Measurements from ENCODE around the gene GUCY1A2. TPM values are rescaled to one million over a fixed set of nuclear protein-coding genes. Genes with fewer than 3 reads are reported as not detected.

The GUCY1A2 gene
- total RNA-seq, 1 donor from 2014 or later, result 11.0 TPM

DNA sequence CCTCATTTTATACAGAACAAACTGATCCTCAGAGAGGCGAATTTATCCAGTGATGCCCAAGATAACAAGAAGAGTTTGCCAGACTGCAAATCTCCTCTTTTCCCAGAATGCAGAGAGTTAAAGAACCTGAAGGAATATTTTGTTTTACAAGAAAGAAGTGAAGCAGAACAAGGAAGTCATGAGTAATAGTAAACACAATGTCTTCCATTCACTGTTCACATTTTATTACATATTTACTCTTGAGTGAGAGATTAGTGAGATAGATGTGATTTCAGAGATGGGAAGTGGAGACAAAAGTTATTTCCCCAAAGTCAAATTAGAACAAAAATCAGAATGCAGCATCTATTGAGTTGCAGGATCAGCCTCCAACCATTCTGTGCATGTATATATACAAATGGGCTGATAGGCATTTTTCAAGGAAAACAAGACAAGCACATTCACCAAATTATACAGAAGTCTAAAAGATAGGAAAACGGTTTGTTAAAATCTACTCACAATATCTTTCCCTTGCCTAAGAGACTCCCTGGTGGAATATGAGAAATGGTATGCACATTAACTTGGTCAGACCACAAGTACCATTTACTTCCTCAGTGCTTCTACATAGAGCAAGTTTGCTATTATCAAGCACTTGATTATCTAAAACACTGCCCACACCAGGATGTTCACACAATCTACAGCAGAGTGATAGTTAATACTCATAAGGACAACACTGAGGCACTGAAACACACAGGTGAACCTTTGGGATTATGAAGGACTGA is 12.0 kb downstream of the GUCY1A2 start:
- DNase-seq (ENCODE audit: low spot score), result no peak
- intact Hi-C loops (cut with DNase I), result no loop called here

DNA sequence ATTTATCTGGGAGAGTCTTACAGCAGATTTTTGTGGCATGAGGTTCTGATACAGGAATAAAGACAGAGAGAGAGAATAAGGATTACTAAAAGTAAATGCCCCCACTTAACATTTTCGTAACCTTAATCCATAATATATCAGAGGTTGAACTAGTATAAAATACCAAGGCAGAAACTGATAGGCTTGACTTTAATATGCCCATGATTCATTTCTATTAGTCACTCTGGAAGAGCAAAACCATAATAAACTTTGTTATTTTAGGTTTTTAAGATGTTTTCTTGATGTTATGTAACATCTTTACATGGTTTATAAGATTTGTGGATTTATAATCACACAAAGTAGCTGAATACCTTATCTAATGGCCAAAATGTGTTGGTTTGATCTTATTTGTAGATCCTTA is 19.1 kb downstream of the GUCY1A2 start:
- no peak for DNase-seq (ENCODE audit: low spot score)
- intact Hi-C loops (cut with DNase I), result no loop called here

DNA sequence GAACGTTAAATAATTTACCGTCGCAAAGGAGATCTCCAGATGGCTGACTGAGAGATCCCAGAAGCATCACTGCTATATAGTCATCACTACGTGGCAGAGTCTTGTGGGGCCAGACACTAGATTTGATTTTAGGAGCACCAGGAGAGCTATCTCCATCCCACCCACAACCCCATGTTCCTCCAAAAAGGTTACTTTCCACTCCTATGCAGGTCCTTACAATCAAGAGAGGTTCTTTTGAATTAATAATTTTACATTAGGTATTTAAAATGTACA is 19.4 kb downstream of the GUCY1A2 start:
- no peak for DNase-seq (ENCODE audit: low spot score)
- intact Hi-C loops (cut with DNase I), result no loop called here

DNA sequence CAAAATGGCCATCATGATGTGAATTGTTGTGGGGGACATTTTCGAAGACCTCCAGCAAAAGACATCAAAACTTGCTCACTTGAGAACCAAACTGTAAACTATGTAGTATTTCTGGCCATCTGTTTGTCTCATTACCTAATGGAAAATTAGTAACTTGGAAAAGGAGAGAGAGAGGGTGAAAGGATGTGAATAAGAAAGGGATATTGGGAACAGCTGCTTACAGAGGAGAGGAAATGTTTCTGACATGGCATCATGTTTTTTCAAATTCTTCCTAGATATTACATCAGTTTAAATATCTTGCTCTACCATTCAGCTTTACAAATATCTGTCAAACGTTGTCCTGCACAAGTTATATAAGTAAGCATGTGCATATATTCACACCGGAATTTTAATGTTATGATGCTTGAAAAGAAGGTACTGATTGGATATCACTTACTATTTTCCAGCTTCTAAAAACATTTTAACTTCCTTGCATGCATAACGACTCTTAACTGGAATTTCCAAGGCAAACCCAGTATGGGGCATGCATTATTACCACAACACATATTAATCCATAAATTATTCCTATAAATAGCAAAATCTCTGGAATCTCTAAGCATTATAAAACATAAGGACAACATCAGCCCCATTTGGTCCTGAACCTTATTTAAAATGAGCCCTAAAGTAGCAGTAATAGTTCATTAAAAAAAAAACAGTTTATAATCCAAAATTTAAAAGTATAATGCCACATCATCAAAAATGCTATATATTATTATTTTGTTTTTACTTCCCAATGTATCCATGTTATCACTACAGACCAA is 20.0 kb downstream of the GUCY1A2 start:
- intact Hi-C loops (cut with DNase I), result no loop called here
- no peak for DNase-seq (ENCODE audit: low spot score)

DNA sequence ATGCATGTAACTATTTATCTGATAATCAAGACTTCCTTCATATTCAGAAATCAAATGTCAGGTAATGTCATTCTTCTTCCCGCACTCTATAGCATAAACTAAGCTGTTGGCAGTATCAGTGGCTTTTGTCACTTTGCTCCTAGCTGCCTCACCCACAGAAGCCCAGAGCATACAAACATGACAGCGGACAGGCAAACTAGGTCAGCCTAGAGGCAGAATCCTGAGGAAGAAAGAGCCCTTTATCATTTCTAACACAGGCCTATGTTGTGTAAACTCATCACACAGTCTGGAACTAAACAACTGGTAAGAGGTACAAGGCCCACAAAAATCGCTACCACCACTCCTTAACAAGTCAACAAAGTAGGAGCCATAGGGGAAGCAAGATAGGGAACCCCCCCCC is 21.0 kb downstream of the GUCY1A2 start:
- intact Hi-C loops (cut with DNase I), result no loop called here
- DNase-seq (ENCODE audit: low spot score), result no peak

DNA sequence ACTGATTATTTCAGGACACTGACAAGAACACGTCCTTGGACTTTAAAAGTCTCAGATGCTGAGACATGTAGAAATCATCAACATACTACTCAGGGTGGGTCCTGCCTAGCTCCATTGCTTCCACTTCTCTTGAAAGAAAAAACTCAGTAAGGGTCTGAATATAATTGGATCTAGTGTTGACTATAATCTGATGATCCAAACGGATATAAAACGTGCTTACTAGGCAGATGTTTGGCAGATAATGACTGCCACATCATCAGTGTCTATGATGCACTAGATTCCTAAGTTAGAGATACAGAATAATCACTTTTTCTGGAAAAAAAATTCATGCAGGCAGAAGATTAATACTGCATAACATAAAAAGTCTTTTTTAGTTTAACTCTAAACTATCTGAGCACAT is 21.6 kb downstream of the GUCY1A2 start:
- no peak for DNase-seq (ENCODE audit: low spot score)
- intact Hi-C loops (cut with DNase I), result no loop called here

DNA sequence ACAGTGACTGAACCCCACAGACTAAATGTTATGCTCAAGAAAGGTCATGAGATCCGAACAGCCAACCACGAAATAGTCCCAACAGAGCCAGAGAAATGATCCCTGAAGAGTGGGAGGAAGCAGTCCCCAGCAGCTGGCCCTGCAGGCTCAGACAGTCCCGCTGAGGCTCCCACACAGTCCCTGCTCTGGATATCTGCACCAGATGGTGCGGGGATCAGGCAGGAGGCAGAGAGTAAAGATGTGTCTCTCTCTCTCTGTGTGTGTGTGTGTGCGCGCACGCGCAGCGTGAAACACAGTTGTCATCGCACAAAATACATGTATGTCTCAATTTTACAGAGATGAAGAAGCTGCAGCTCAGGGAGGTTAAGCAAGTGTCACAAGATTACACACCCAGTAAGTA is 27.9 kb downstream of the GUCY1A2 start:
- intact Hi-C loops (cut with DNase I), result no loop called here
- DNase-seq (ENCODE audit: low spot score), result peak; percentile 76

DNA sequence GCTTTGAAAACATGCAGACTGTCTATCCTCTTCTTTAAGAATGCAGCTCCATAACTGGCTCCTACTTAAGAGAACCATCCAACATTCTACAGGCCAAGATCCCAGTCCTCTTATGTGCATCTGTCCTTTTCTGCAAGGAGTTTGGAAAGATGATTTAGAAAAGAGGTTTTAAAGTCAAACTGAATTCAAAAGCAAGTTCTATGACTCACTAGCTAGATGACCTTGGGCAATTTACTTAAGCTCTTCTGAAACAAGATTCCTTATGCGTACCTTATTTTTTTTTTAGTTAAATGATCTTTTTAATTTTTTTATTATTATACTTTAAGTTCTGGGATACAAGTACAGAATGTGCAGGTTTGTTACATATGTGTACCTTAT is 29.2 kb downstream of the GUCY1A2 start:
- intact Hi-C loops (cut with DNase I), result no loop called here

DNA sequence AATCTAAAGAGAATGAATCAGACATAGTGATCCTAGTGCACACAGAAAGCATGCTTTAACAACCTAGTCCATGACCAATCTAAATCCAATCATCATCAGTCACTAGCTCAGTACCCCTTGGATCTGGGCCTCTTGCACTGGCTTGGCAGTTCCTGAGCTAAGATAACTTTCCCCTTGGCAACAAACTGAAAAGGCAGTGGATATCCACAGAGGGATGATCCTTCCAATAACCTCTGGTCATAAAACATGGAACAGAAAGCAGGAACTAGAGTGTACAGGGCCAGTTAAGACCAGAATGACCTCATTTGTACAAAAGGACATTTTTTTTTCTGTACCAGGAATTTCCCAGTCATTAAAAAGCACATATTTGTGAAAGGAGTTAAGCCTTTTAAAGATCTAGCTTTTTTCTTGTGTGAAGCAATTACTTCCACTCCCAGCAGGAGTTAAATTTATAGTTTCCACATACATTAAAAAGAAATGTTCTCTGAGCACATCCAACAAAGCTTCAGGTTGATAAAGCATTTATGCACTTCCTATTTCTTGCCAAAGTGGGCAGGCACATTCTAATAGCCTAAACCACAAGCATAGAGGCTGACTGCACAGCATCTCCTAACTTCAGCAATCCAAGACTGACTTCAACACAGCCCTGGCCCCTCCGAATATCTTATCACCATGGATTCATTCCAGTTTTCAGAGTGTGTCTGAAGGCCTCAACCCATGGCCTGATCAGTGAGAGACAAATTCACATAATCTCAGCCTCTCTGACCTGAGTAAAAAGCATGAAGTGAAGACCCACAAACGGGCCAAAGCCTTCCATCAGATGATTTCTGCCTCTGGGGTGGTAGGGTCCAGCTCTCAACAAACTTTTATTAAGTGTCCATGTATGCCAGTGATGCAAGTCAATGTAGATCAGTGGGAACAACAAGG is 29.9 kb downstream of the GUCY1A2 start:
- intact Hi-C loops (cut with DNase I), result no loop called here
- DNase-seq (ENCODE audit: low spot score), result no peak

More for the DNA sequence above, 29.2 kb downstream of the GUCY1A2 start:
- no peak for DNase-seq (ENCODE audit: low spot score)

DNA sequence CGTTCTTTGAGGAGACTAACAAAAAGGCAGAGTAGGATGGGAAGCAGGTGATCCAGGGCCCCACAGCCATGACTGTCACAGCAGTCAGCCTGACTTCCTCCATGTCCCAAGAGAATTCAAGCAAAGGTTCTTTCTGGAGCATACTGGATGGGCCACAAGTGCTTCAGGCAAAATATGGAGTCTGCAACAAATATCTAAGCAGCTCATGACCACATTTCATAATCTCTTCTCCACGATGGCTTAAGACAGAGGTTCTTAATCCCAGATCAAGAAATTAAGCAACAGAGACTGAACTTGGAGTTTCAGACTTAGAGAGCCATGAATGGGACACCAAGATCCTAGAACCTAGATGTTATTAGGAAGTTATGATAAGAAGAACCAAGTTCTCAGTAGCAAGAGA is 31.6 kb downstream of the GUCY1A2 start:
- intact Hi-C loops (cut with DNase I), result no loop called here
- no peak for DNase-seq (ENCODE audit: low spot score)

DNA sequence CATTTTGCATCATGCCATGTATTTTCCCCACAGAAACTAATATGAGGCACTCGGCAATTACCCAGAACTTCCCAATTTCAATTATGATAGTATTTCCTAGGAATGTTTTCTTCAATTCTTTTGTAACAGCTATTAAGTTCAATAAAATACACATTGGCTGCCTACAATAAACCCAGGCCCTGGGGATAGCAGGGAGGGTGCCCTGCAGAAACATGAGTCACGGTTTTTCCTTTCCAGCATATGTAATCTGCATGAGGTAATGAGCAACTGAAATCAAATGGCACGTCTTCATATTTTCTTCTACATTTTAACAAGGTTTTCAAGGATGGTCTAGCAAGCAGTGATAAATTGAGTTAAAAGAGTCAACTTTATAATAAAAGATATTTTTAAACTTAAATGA is 32.0 kb downstream of the GUCY1A2 start:
- intact Hi-C loops (cut with DNase I), result no loop called here
- DNase-seq (ENCODE audit: low spot score), result no peak

DNA sequence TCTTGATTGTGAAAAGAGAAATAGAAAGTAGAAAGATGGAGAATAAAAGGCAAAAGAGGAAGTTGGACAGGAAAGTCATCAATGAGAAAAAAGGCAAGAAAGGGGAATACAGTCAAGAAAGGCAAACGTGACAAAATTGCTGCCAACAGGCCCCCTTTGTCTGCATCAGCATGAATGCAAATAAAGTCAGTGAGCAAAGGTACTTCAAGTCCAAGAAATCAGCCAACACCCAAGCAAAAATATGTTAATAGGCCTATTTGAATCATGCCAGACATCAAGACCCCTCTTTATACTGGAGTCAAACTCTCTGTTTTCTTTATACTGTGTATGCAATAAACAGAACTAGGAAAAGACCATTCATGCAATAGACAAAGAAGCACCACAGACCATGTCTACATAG is 34.3 kb downstream of the GUCY1A2 start:
- DNase-seq (ENCODE audit: low spot score), result no peak
- intact Hi-C loops (cut with DNase I), result no loop called here

DNA sequence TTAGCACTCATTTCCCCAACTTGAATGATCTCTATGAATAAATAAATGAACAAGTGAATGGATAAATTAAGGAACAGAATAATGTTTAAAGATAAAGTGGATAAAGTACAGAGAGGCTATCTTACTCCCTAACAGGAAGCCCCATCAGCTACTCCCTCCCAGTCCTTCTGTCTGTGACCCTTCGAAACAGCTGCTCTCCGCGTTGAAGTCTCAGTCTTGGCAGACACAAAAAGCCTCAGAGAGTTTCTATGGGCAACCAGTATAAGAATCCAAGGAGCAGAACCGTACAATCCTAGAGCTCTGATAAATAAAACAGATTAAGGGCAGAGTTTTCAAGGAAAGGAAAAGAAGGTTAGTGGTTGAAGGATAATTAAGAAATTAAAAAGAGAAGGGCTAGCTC is 35.0 kb downstream of the GUCY1A2 start:
- DNase-seq (ENCODE audit: low spot score), result no peak
- intact Hi-C loops (cut with DNase I), result no loop called here

DNA sequence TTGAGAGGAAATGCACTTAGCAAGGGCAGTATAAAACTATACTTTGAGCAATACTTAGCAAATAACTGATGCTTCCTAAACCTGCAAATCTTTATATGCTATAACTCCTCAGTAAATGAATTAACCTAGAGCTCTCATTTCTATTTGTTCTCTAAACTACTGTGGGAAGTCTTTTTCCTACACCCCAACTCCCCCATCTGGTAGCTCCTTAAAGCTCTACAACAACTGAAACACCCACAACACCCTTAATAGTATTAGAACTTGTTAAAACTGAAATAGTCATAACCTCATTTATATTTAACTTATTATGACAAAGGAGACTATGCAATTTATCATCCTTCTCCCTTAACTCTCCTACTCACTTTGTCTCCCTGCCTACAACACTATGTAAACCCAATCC is 43.4 kb downstream of the GUCY1A2 start:
- DNase-seq (ENCODE audit: low spot score), result no peak
- intact Hi-C loops (cut with DNase I), result no loop called here

DNA sequence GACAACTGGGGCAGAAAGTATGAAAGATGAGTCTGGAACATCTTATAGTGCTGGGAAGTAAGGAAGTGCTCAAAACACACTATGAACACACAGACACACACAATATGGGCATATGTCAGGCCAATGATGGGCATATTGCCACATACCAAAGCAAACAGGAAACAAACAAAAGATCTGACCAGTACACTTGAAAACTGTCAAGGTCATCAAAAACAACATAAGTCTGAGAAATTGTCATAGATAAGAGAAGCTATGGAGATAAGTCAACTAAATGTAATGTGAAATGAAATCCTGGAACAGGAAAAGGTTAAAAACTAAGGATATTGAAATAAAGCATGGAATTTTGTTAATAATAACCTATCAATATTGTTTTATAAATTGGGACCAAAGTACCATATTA is 46.4 kb downstream of the GUCY1A2 start:
- DNase-seq (ENCODE audit: low spot score), result no peak
- intact Hi-C loops (cut with DNase I), result no loop called here

DNA sequence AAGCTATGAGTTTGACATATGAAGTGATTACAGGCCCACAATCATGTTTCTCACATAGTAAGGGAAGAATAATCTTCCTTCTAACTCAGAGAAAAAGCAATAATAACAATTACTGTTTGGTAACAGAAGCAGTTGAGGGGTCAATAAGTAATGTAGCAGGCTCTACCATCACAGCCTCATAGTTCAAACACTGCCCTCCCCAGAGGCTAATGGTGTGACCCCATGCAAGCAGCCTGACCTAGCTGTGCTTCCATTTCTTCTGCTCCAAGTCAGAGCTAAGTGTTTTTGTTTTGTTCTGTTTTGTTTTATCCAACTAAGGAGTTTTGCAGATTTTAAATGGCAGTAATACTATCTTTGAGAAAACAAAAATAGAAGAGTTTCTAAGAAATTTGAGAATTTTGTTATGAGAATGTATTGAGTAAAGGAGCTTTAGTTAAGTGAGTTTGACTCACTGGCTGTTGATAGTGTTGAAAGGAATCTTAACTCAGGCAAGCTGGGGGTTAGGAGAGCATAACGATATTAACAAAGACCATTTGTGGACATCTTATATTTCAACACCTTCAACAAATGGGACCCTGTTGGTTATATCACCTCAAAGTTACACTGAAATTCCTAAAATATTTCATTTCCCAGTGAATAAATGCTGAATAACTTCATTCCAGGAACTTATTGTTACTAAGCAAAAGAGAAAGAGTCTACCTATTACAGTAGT is 48.5 kb downstream of the GUCY1A2 start:
- DNase-seq (ENCODE audit: low spot score), result no peak
- intact Hi-C loops (cut with DNase I), result no loop called here

DNA sequence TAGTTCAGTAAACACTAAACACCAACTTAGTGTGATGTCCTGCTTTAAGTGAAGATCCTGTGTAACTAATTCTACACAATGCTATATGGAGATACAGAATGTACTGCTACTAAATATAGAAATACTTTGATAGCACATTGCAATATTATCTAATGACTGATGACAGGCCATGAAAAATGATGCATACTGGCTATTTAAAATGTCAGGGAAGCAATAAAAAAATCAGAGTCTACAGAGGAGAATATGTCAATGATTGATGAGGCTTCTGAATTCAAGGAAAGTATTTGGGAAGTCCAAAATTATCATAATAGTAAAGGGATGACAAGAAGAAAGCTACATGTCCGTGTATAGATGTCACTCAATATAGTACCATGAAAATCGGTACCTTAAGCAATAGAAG is 55.3 kb downstream of the GUCY1A2 start:
- no peak for DNase-seq (ENCODE audit: low spot score)
- intact Hi-C loops (cut with DNase I), result no loop called here

DNA sequence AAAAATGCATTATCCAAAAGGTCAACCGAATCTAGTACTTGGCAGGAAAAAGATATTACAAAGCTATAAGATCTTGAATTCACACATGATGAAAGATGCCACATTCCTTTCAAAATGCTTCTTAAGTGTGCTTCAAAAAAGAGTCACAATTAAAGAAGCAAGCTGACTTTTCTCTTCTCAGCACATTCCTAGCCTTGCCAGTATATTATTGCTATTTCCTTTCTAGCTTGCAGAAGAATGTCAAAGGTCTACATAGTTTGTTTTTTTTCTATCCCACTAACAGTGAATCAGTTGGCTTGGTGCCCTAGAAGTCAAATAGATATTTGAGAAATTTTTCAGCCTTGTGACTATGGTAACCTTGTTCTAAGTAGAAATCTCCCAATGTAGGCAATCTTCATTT is 56.8 kb downstream of the GUCY1A2 start:
- DNase-seq (ENCODE audit: low spot score), result no peak
- intact Hi-C loops (cut with DNase I), result no loop called here

DNA sequence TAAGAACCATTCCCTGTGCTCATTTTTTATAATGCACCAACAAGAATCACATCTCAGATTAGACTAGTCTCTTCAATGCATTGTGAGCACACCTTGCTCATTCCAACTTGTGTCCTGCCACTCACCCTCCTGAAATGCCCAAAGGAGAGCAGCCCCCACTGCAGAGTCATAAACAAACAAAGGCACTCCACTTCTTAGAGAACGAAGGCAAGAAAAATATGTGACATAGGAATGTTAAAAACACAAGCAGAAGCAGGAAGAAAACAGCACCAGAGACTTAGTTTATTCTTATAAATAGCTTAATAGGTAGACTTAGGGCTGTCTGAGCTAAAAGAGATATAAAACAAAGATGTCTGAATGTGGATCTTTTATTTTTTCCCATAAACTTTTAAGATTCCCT is 57.2 kb downstream of the GUCY1A2 start:
- DNase-seq (ENCODE audit: low spot score), result no peak
- intact Hi-C loops (cut with DNase I), result no loop called here

DNA sequence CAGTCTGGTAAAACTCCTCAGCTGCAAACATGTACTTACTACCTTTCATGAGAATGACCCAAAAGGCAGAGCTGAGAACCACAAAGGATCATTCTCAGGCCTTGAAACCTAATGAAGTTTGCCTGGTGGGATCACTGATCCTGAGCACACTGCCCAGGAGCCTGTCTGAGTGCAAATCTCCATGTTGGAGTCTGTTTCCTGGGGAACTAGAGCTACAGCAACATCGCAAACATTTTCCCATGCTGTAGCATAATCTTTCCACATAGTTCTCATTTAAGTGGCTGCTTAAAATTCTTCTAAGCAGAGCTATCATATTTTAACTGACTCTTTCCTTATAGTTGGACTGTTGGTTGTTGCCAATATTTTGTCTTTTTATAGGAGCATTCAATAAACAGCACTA is 58.5 kb downstream of the GUCY1A2 start:
- intact Hi-C loops (cut with DNase I), result no loop called here
- no peak for DNase-seq (ENCODE audit: low spot score)
